HEK293T (cell line): ENCODE measurements around the gene RHBDD1.

Experiments
- ELF4 ChIP-seq: fragments of 450-650 bp; IDR thresholded peaks from 2 replicates; pipeline ENCODE4 v1.6.1; 2017; ENCODE audit warnings: antibody characterized with exemption
- FOXM1 ChIP-seq: fragments of 450-650 bp; IDR thresholded peaks from 2 replicates; pipeline ENCODE4 v1.6.1; 2017; ENCODE audit warnings: mild to moderate bottlenecking, borderline replicate concordance
- HDGF ChIP-seq: fragments of 450-650 bp; IDR thresholded peaks from 2 replicates; pipeline ENCODE4 v1.6.1; 2017; ENCODE audit warnings: antibody characterized with exemption, borderline replicate concordance
- LEF1 ChIP-seq: fragments of 450-650 bp; IDR thresholded peaks from 2 replicates; pipeline ENCODE4 v1.6.1; 2017; ENCODE audit warnings: mild to moderate bottlenecking, borderline replicate concordance

DNA sequence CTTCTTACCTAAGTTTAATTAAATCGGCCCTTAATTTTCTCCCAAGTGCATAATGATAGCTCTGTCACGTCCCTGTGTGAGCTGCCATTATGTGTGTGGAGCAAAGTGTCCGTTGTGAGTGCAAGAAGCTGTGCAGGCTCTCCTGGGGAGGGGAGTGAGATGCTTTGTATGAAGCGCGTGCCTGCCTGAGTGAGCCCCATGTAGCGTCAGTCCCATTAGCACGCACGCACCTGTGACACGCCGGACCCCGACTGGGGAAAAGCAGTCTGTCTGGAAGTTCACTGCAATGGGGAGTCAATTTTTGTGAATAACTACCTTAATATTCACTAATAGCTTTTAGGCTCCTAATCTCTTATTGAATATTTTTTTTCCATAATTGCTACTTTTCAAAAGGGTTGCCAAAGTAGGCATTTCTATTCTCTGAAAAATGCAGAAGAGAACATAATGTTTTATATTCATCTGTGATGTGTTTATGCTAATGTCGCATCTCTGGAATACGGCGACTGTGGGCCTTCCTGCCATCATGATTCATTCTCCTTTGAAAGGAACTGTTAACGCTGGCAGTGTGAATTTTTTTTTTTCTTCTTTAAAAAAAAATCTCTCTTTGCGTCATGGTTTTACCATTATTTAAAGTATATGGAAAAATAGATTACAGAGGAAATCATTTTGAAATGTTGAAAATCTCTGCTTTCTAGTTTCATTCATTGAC, 170.5 kb downstream of the RHBDD1 start:
- no peak for TF ChIP-seq HDGF
- TF ChIP-seq FOXM1 = no peak
- no peak for TF ChIP-seq ELF4
- no peak for TF ChIP-seq LEF1
